Measurements from ENCODE around the gene CDK16. TPM values are rescaled to one million over a fixed set of nuclear protein-coding genes. Genes with fewer than 3 reads are reported as not detected.

CDK16 gene
- total and polyA plus RNA-seq, 2 of the 4 experiments (the other 2 are of a cell fraction), result 85.3 to 106 TPM

- H3K79me1 ChIP-seq (ENCODE audit: low read depth in 1 of 2, low read length in 2 of 2), result peaks cover 7 to 30% of the 10 kb centered on the region in 2 experiments
- no peaks in the 10 kb centered on the region; the same call in 1 of the 2 replicates for H3K9me1 ChIP-seq (ENCODE audit: insufficient read depth, low read length)
- H4K20me1 ChIP-seq (ENCODE audit: insufficient read depth, low read length), result peaks cover 22% of the 10 kb centered on the region
- no peak overlapping the region for H2AK5ac ChIP-seq (ENCODE audit: low read depth, low read length)
- H3K14ac ChIP-seq (replicated peaks; ENCODE audit: low read depth, low read length), result peak overlapping the region; percentile 62
- dilution Hi-C loops (cut with HindIII; ENCODE audit: low sequenced_read_pairs, unreplicated experiment), result no loop called here
- WGBS, 2 experiments (ENCODE audit: extremely low coverage in 2 of 2, insufficient read length in 1 of 2), result 42% methylated on average over 11 of the region's 26 CpGs; no CpG with 5 or more reads in 1 of the 2 experiments
- no peak overlapping the region; the same call in 1 of the 2 replicates for H3K27ac ChIP-seq (ENCODE audit: insufficient read depth, low read length)
- H2BK120ac ChIP-seq (ENCODE audit: low read depth, low read length), result no peak overlapping the region
- DNase-seq (no peak), ATAC-seq (ENCODE audit: low read depth) (no peak)
- no peak overlapping the region for H4K5ac ChIP-seq (ENCODE audit: low read depth, low read length)
- in situ Hi-C loops (cut with MboI; ENCODE audit: low sequenced_read_pairs), result loop anchor here (10.0 kb wide), 2 partner anchors 193 to 333 kb away; no protein-coding TSS in a partner anchor
- H3K4me3 ChIP-seq (ENCODE audit: insufficient read depth, low read depth, low read length), result peak overlapping the region; percentile 60
- peaks cover 9% of the 10 kb centered on the region for H3K36me3 ChIP-seq (ENCODE audit: control insufficient read depth, insufficient read depth, low read length)
- H3K56ac ChIP-seq (ENCODE audit: extremely low read depth, insufficient read depth, low read length), result 0 out of 2 replicates have a peak overlapping the region, but pooled peaks have one; percentile 49
- H2BK5ac ChIP-seq (ENCODE audit: low read depth, low read length, poor library complexity, severe bottlenecking), result no peak overlapping the region
- H3K4me1 ChIP-seq (ENCODE audit: control insufficient read depth, insufficient read depth, low read length), result peaks cover 11% of the 10 kb centered on the region
- H3K9ac ChIP-seq (ENCODE audit: low read depth, low read length), result peak overlapping the region; percentile 16
- 0 out of 2 replicates have a peak overlapping the region, but pooled peaks have one; percentile 6 for H4K91ac ChIP-seq (ENCODE audit: insufficient read depth, low read depth, low read length)
- no peak overlapping the region for H2BK20ac ChIP-seq (ENCODE audit: low read depth, low read length)
- peak overlapping the region; percentile 74 for H3K23ac ChIP-seq (ENCODE audit: low read depth, low read length)
- H2AFZ ChIP-seq (replicated peaks; ENCODE audit: low read length, poor library complexity), result peak overlapping the region; percentile 67
- H2BK15ac ChIP-seq (ENCODE audit: low read depth, low read length), result no peak overlapping the region
- H3K4ac ChIP-seq (ENCODE audit: low read depth, low read length), result peak overlapping the region; percentile 32
- no TSS peak for BruUV-seq (replicated peaks)
- TF ChIP-seq FOS (IDR thresholded peaks at IDR 0.05; ENCODE audit: low read depth, low read length), result no peak
- no peak for TF ChIP-seq BHLHE40 (IDR thresholded peaks at IDR 0.05; ENCODE audit: low read depth, low read length)
- TF ChIP-seq MAFK (IDR thresholded peaks at IDR 0.05; ENCODE audit: low read depth, low read length), result no peak
- TF ChIP-seq RFX5 (IDR thresholded peaks at IDR 0.05; ENCODE audit: low read depth, low read length), result no peak
- TF ChIP-seq CEBPB (IDR thresholded peaks at IDR 0.05; ENCODE audit: low read depth, low read length), result no peak
- TF ChIP-seq POLR2A (IDR thresholded peaks at IDR 0.05; ENCODE audit: low read depth, low read length), result no peak
- TF ChIP-seq CHD1 (IDR thresholded peaks at IDR 0.05; ENCODE audit: low read depth, low read length), result no peak
- TF ChIP-seq, protein P1, sequence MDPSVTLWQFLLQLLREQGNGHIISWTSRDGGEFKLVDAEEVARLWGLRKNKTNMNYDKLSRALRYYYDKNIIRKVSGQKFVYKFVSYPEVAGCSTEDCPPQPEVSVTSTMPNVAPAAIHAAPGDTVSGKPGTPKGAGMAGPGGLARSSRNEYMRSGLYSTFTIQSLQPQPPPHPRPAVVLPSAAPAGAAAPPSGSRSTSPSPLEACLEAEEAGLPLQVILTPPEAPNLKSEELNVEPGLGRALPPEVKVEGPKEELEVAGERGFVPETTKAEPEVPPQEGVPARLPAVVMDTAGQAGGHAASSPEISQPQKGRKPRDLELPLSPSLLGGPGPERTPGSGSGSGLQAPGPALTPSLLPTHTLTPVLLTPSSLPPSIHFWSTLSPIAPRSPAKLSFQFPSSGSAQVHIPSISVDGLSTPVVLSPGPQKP (IDR thresholded peaks at IDR 0.05; ENCODE audit: borderline replicate concordance, low read depth, low read length), result no peak
- TF ChIP-seq CTCF (conservative IDR thresholded peaks at IDR 0.05; ENCODE audit: low read depth, low read length), result no peak
- TF ChIP-seq RAD21 (IDR thresholded peaks at IDR 0.05; ENCODE audit: low read length), result no peak
- no peak for TF ChIP-seq MXI1 (IDR thresholded peaks at IDR 0.05; ENCODE audit: borderline replicate concordance, low read depth, low read length)
- no peak for TF ChIP-seq RCOR1 (IDR thresholded peaks at IDR 0.05; ENCODE audit: insufficient replicate concordance, low read length)
- TF ChIP-seq NFE2L2 (IDR thresholded peaks at IDR 0.05; ENCODE audit: low read depth, low read length), result no peak
- TF ChIP-seq USF2 (IDR thresholded peaks at IDR 0.05; ENCODE audit: low read depth, low read length), result no peak
- TF ChIP-seq SMC3 (IDR thresholded peaks at IDR 0.05; ENCODE audit: low read depth, low read length), result no peak
- ChIA-PET POLR2A (ENCODE audit: unreplicated experiment) (interaction anchor here (1.1 kb wide), 1 partner anchor 193 kb away, joined by 3 read pairs; no protein-coding TSS in a partner anchor), CTCF (interaction anchor here (0.6 kb wide), 1 partner anchor 107 kb away, joined by 3 read pairs; no protein-coding TSS in a partner anchor)
- H3K18ac ChIP-seq (ENCODE audit: low read depth, low read length), result no peak overlapping the region
- peak overlapping the region; percentile 66 for H3K4me2 ChIP-seq (ENCODE audit: low read depth, low read length)
- H2AK9ac ChIP-seq (replicated peaks; ENCODE audit: low read depth, low read length, poor library complexity), result peak overlapping the region; percentile 78
- no peaks in the 10 kb centered on the region for H3K9me3 ChIP-seq (ENCODE audit: control insufficient read depth, insufficient read depth, low read length)
- H3K27me3 ChIP-seq (ENCODE audit: control insufficient read depth, insufficient read depth, low read length), result no peaks in the 10 kb centered on the region; the same call in 1 of the 2 replicates
- intact Hi-C loops (cut with micrococcal nuclease), result loop anchor here (5.0 kb wide), 2 partner anchors 291 to 451 kb away; partner anchors contain the start of gene ZNF41
- peak overlapping the region in 1 of 2 experiments; percentile 4; a peak in 1 of 4 replicates for H4K8ac ChIP-seq (ENCODE audit: low read depth in 2 of 2, low read length in 2 of 2)
These were observed 27.1 kb upstream of the CDK16 start for GRCh38 chrX:47191331-47191730.
